ENCODE measurements around the gene CACNG4.
"Not testable (repeated sequence)": the region's sequence is repeated elsewhere in the genome, so short reads cannot be mapped to it uniquely, and the experiment has no call there.

CACNG4 gene

DNA sequence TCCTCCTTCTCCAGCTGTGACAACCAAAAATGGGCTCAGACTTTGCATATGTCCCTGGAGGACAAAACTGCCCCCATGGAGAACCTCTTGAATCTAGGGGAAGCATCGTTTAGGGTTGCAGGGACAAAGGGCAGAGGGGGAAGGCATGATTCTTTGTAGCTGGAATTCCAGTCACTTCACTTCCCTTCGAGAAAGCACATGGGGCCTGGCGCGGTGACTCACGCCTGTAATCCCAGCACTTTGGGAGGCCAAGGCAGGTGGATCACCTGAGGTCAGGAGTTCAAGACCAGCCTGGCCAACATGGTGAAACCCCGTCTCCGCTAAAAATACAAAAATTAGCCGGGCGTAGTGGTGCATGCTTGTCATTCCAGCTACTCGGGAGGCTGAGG lies 7.9 kb downstream of the CACNG4 start:
- not testable (repeated sequence) for H3K36me3 ChIP-seq (ENCODE audit: insufficient read depth, low read length); H2AFZ ChIP-seq (ENCODE audit: low read length, unreplicated experiment); H3K27ac ChIP-seq (ENCODE audit: low read depth, low read length); H3K79me2 ChIP-seq (ENCODE audit: control insufficient read depth, insufficient read depth, low read length, unreplicated experiment); H3K4me1 ChIP-seq (ENCODE audit: control insufficient read depth, insufficient read depth, low read length, unreplicated experiment); H3K4me3 ChIP-seq (ENCODE audit: low read depth, low read length)
- H3K27me3 ChIP-seq (ENCODE audit: insufficient read depth, low read length) = peaks cover 53% of the 10 kb centered on the region

DNA sequence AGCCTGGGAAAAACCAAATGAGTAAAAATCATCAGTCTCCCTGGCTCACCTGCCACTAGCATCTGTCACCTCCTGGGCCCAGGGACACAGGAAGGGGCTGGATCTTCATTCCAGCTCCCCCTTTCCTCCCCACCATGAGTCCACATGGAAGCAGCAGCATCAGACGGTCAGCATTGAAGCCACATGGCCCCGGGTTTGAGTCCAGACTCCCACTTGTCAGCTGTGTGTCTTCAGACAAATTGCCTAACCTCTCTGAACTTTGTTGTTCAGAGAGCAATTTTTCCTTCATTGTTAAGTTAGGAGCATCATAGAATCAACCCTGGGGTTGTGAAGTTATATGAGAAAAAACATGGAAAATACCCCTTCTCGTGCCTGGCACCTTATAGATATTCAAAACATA lies 10.7 kb downstream of the CACNG4 start:
- Histone ChIP-seq H2AFZ (ENCODE audit: low read length, unreplicated experiment) (no peak overlapping the region), H3K4me3 (ENCODE audit: low read depth, low read length) (no peak overlapping the region), H3K79me2 (ENCODE audit: control insufficient read depth, insufficient read depth, low read length, unreplicated experiment) (no peaks in the 10 kb centered on the region), H3K36me3 (ENCODE audit: insufficient read depth, low read length) (no peaks in the 10 kb centered on the region), H3K27ac (ENCODE audit: low read depth, low read length) (no peak overlapping the region), H3K4me1 (ENCODE audit: control insufficient read depth, insufficient read depth, low read length, unreplicated experiment) (no peaks in the 10 kb centered on the region), H3K27me3 (ENCODE audit: insufficient read depth, low read length) (peaks cover 26% of the 10 kb centered on the region)

DNA sequence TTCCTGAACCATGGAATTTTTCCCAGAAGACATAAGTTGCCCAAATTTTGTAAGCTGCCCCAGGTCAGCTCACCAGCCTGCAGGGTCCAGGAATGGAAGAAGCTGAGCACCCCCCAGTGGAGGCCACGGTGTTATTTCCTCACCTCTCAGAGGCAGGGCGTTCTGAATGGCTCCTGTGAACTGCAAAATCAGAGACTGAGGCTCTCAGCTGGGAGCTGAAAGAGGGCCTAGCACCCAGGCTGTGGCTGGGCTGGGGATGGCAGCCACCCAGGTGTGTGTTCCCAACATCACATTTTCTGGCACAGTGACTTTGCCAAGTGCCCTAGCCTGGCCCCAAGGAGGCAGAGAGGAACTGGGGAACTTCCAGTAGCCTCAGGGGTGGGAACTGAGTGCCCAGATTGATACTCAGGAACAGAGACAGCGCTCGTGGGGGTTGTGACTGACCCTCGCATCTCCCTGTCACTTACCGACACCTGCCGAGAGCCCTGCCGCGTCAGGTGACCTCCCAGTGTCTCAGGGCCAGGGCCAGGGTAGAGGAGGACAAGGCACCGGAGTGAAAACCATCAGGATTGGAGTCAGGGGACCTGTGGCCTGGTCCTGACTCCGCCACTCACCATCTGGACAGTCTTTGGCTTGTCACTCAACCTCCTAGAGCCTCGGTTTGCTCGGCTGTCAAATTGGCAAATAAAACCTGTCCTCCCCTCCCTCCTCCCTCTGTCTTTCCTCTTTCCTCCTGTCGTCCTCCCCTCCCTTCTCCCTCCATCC lies 11.3 kb downstream of the CACNG4 start:
- Histone ChIP-seq H2AFZ (ENCODE audit: low read length, unreplicated experiment) (no peak overlapping the region), H3K4me3 (ENCODE audit: low read depth, low read length) (no peak overlapping the region), H3K27ac (ENCODE audit: low read depth, low read length) (no peak overlapping the region), H3K79me2 (ENCODE audit: control insufficient read depth, insufficient read depth, low read length, unreplicated experiment) (no peaks in the 10 kb centered on the region), H3K36me3 (ENCODE audit: insufficient read depth, low read length) (no peaks in the 10 kb centered on the region), H3K27me3 (ENCODE audit: insufficient read depth, low read length) (peaks cover 20% of the 10 kb centered on the region), H3K4me1 (ENCODE audit: control insufficient read depth, insufficient read depth, low read length, unreplicated experiment) (peaks cover 4% of the 10 kb centered on the region)

DNA sequence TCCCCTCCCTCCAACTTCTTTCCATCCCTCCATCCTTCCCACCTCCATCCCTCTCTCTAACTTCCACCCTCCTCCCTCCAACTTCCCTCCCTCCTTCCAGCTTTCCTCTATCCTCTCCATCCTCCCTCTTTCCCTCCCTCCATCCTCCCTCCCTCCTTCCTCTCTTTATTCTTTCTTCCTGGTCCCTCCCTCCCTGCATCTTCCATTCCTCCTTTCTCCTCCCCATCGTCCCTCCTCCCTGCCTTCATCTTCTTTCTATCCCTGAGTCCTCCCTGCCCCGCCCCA lies 11.8 kb downstream of the CACNG4 start:
- Histone ChIP-seq H3K27me3 (ENCODE audit: insufficient read depth, low read length) (peaks cover 15% of the 10 kb centered on the region), H3K36me3 (ENCODE audit: insufficient read depth, low read length) (no peaks in the 10 kb centered on the region), H3K79me2 (ENCODE audit: control insufficient read depth, insufficient read depth, low read length, unreplicated experiment) (no peaks in the 10 kb centered on the region), H3K4me3 (ENCODE audit: low read depth, low read length) (no peak overlapping the region), H3K27ac (ENCODE audit: low read depth, low read length) (no peak overlapping the region), H2AFZ (ENCODE audit: low read length, unreplicated experiment) (no peak overlapping the region), H3K4me1 (ENCODE audit: control insufficient read depth, insufficient read depth, low read length, unreplicated experiment) (peaks cover 4% of the 10 kb centered on the region)

DNA sequence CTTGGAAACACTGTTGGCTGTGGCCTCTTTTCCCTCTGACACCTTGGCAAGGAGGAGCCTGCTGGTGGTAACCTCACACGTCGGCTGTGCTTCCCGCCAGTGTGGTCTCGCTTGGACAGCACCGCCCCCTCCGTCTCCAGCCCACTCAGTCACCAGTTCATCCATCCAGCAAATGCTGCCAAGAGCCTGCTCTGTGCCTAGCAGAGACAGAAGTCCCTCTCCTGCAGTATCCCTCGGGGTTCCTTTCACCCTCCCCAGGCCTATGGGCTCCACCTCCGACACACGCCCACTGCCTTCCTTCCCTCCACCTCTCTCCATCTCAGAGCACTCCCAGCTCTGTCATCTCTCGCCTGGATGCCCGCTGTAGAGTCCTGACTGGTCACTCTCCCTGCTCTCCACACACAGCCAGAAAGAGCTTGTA lies 12.3 kb downstream of the CACNG4 start:
- Histone ChIP-seq H3K36me3 (ENCODE audit: insufficient read depth, low read length) (no peaks in the 10 kb centered on the region), H3K27ac (ENCODE audit: low read depth, low read length) (no peak overlapping the region), H2AFZ (ENCODE audit: low read length, unreplicated experiment) (no peak overlapping the region), H3K4me3 (ENCODE audit: low read depth, low read length) (no peak overlapping the region), H3K4me1 (ENCODE audit: control insufficient read depth, insufficient read depth, low read length, unreplicated experiment) (peaks cover 4% of the 10 kb centered on the region), H3K27me3 (ENCODE audit: insufficient read depth, low read length) (peaks cover 13% of the 10 kb centered on the region; the same call in 1 of the 2 replicates), H3K79me2 (ENCODE audit: control insufficient read depth, insufficient read depth, low read length, unreplicated experiment) (no peaks in the 10 kb centered on the region)

DNA sequence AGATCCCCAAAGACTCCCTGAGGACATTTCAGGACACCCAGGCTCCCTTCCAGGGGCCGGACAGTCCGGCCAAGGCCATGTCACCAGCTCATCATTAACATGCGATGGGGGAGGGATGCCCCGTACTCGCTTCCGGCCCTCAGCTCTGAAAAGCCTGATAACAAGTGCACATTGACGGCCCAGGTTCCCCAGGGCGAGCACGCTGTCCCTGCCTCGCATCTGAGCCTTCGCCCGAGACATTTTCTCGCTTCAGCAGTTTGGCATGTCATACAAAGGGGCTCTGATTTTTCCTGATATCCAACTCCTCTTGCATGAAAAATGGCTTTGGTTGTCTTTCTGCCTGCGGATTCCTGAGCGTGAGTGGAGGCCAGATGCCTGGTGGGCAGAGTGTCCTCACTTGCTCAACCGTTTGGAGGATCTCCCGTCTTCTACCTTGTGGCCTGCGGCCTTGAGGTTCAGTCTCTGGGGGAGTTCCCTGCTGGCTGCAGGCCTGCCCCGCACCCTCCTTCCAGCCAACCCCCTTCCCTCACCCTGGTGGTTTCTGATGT lies 14.1 kb downstream of the CACNG4 start:
- H3K27me3 ChIP-seq (ENCODE audit: insufficient read depth, low read length) = peaks cover 17% of the 10 kb centered on the region
- no peaks in the 10 kb centered on the region for H3K36me3 ChIP-seq (ENCODE audit: insufficient read depth, low read length)
- H2AFZ ChIP-seq (ENCODE audit: low read length, unreplicated experiment) = no peak overlapping the region
- no peak overlapping the region for H3K27ac ChIP-seq (ENCODE audit: low read depth, low read length)
- peaks cover 4% of the 10 kb centered on the region for H3K4me1 ChIP-seq (ENCODE audit: control insufficient read depth, insufficient read depth, low read length, unreplicated experiment)
- no peaks in the 10 kb centered on the region for H3K79me2 ChIP-seq (ENCODE audit: control insufficient read depth, insufficient read depth, low read length, unreplicated experiment)
- H3K4me3 ChIP-seq (ENCODE audit: low read depth, low read length) = no peak overlapping the region

DNA sequence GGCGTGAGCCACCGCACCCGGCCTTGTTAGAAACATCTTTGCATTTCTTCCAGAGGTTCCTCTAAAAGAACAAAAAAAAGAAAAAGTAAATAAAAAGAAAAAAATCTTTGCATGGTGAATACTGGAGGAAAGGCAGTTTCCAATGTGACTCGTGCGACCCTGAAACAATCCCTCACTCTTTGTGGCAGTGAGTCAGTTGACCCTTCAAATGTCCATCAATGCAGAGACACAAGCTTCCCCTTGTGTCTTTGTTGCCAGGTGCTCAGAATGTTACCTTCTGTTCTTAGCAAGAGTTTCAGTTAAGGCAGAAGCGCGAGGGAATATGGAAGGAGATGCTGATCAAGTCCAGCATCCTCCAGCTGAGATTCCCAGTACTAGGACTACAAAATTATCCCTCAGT lies 16.4 kb downstream of the CACNG4 start:
- H3K36me3 ChIP-seq (ENCODE audit: insufficient read depth, low read length) = no peaks in the 10 kb centered on the region
- H3K4me3 ChIP-seq (ENCODE audit: low read depth, low read length) = no peak overlapping the region
- H2AFZ ChIP-seq (ENCODE audit: low read length, unreplicated experiment) = no peak overlapping the region
- no peak overlapping the region for H3K27ac ChIP-seq (ENCODE audit: low read depth, low read length)
- no peaks in the 10 kb centered on the region for H3K79me2 ChIP-seq (ENCODE audit: control insufficient read depth, insufficient read depth, low read length, unreplicated experiment)
- H3K27me3 ChIP-seq (ENCODE audit: insufficient read depth, low read length) = peaks cover 33% of the 10 kb centered on the region
- peaks cover 4% of the 10 kb centered on the region for H3K4me1 ChIP-seq (ENCODE audit: control insufficient read depth, insufficient read depth, low read length, unreplicated experiment)

DNA sequence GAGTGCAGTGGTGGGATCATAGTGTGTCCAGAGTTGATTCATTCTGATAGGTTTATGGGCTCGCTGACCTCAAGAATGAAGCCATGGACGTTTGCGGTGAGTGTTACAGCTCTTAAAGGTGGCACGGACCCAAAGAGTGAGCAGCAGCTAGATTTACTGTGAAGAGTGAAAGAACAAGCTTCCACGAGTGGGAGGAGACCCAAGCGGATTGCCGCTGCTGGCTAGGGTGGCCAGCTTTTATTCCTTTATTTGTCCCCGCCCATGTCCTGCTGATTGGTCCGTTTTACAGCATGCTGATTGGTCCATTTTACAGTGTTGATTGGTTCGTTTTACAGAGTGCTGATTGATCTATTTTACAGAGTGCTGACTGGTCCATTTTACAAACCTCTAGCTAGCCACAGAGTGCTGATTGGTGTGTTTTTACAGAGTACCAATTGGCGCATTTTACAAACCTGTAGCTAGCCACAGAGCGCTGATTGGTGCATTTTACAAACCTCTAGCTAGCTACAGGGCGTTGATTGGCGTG lies 17.5 kb downstream of the CACNG4 start:
- Histone ChIP-seq H3K27me3 (ENCODE audit: insufficient read depth, low read length) (peaks cover 43% of the 10 kb centered on the region), H3K27ac (ENCODE audit: low read depth, low read length) (no peak overlapping the region)

DNA sequence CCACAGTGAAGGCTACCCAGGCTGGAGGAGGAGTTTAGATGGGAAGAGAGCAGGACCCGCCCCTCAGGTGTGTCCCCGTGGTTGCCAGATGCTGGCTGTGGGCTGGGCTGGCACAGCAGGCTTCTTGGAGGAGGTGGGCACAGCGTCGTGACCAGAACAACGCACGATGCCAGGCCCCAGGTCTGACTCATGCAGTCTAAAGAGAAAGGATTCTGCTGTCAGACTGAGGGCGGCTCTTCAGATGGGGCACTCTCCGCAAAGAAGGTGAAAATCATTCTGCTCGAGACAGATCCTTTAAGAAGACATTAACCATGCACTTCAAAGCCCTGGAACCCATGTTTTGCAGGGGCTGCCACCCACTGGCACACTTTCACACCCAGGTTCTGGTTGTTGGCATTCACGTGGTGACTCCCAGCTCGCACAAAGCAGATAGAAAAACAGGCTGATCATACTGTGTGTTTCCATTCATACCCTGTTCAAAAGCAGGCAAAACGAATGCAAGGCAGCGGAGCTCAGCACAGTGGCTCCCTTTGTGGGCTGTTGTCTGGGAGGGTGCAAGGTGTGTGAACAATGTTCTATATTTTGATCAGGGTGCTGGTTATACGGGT lies 19.0 kb downstream of the CACNG4 start:
- Histone ChIP-seq H3K36me3 (ENCODE audit: insufficient read depth, low read length) (no peaks in the 10 kb centered on the region), H3K4me1 (ENCODE audit: control insufficient read depth, insufficient read depth, low read length, unreplicated experiment) (peaks cover 4% of the 10 kb centered on the region), H3K27me3 (ENCODE audit: insufficient read depth, low read length) (peaks cover 58% of the 10 kb centered on the region), H3K4me3 (ENCODE audit: low read depth, low read length) (no peak overlapping the region), H3K27ac (ENCODE audit: low read depth, low read length) (no peak overlapping the region), H3K79me2 (ENCODE audit: control insufficient read depth, insufficient read depth, low read length, unreplicated experiment) (no peaks in the 10 kb centered on the region), H2AFZ (ENCODE audit: low read length, unreplicated experiment) (no peak overlapping the region)

More for the DNA sequence above, 17.5 kb downstream of the CACNG4 start:
- Histone ChIP-seq H3K4me3 (ENCODE audit: low read depth, low read length) (no peak overlapping the region), H3K79me2 (ENCODE audit: control insufficient read depth, insufficient read depth, low read length, unreplicated experiment) (no peaks in the 10 kb centered on the region), H2AFZ (ENCODE audit: low read length, unreplicated experiment) (no peak overlapping the region), H3K4me1 (ENCODE audit: control insufficient read depth, insufficient read depth, low read length, unreplicated experiment) (peaks cover 4% of the 10 kb centered on the region), H3K36me3 (ENCODE audit: insufficient read depth, low read length) (no peaks in the 10 kb centered on the region)

DNA sequence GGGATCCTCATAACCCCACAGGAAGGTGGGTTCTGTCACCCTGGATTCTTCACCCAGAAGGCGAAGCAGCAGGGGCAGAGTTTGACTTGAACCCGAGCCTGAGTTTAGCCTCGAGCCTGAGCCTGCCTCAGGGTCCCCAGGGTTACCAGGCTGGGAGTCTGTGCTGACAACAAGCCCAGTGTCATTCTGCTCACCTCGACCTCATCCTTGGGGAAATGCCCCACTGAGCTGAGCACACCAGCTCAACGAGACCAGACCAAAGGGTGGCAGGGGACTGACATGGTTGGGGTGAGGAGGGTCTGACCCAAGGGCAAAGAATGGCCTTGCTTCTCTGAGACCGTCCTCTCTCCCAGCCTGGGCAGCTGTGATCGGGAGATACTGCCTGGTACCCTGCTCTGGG lies 20.2 kb downstream of the CACNG4 start:
- no peak overlapping the region for H2AFZ ChIP-seq (ENCODE audit: low read length, unreplicated experiment)
- H3K27ac ChIP-seq (ENCODE audit: low read depth, low read length) = no peak overlapping the region
- H3K27me3 ChIP-seq (ENCODE audit: insufficient read depth, low read length) = peaks cover 69% of the 10 kb centered on the region
- H3K4me1 ChIP-seq (ENCODE audit: control insufficient read depth, insufficient read depth, low read length, unreplicated experiment) = peaks cover 4% of the 10 kb centered on the region
- no peak overlapping the region for H3K4me3 ChIP-seq (ENCODE audit: low read depth, low read length)
- no peaks in the 10 kb centered on the region for H3K36me3 ChIP-seq (ENCODE audit: insufficient read depth, low read length)
- H3K79me2 ChIP-seq (ENCODE audit: control insufficient read depth, insufficient read depth, low read length, unreplicated experiment) = no peaks in the 10 kb centered on the region
